HCT116 (cell line): Measurements from ENCODE around the gene UBE4A. TPM values are rescaled to one million over a fixed set of nuclear protein-coding genes. Genes with fewer than 3 reads are reported as not detected.

Experiments used
- ATAC-seq: fragments of 200-7000 bp; cut with Tn5 transposase; 2 replicates; pipeline ENCODE4 v1.9.1; 2020; ENCODE audit warnings: mild to moderate bottlenecking, moderate library complexity
- BruUV-seq: library from RNA; stranded (reverse); fragments of 400-500 nt; replicated peaks from 2 replicates; lab custom pipeline; 2021; lab: Mats Ljungman, UMichigan
- CTCF ChIA-PET: fragments of 300-600 bp; sonication (Branson Sonifier 250); formaldehyde crosslinking; loops from one replicate; lab custom pipeline; 2021; ENCODE audit warnings: antibody characterized with exemption; lab: Charles Lee
- POLR2A ChIA-PET: fragments of 300-600, 350-600 bp; sonication (Branson Sonifier 250); formaldehyde crosslinking; loops from one replicate; lab custom pipeline; 2021; ENCODE audit warnings: antibody characterized with exemption; lab: Charles Lee
- RAD21 ChIA-PET, 2 experiments: fragments of 300-600 bp; sonication (Branson Sonifier 250); formaldehyde crosslinking; loops; one replicate each; lab custom pipeline; 2023; ENCODE audit warnings: low total read pairs in 2 of 2; ENCODE audit not compliant: uncharacterized antibody in 2 of 2, unreplicated experiment in 2 of 2, low non-redundant PET in 1 of 2; lab: Charles Lee
- DNase-seq: peaks from one replicate; pipeline ENCODE4 v3.0.0-alpha.2; 2010; ENCODE audit warnings: low read depth, low spot score
- H2AFZ ChIP-seq: fragments of 200-600 bp; shearing (Covaris generic), sonication (generic); 2 replicates; pipeline ENCODE4 v1.6.1; 2017; ENCODE audit warnings: low read depth, mixed run types, mixed read lengths, antibody characterized with exemption, low read length; ENCODE audit not compliant: poor library complexity, severe bottlenecking
- H3K27ac ChIP-seq: 2 replicates; pipeline ENCODE4 v1.5.1; 2012; ENCODE audit warnings: low read depth, low read length
- H3K27me3 ChIP-seq: fragments of 200-600 bp; sonication (generic); 2 replicates; pipeline ENCODE4 v1.6.1; 2016; ENCODE audit warnings: mixed run types, low read length, mixed read lengths; ENCODE audit not compliant: insufficient read depth
- H3K36me3 ChIP-seq, 2 experiments: fragments of 200-500 bp in 1 of 2; fragments of 200-600 bp in 1 of 2; sonication (Bioruptor generic) in 1 of 2; sonication (generic) in 1 of 2; 2 replicates each; pipeline versions ENCODE4 v1.5.1 to v1.6.1; 2014 to 2016; ENCODE audit warnings: low read length in 2 of 2, inconsistent platforms in 1 of 2, mixed read lengths in 1 of 2, mixed run types in 1 of 2; ENCODE audit not compliant: insufficient read depth in 2 of 2, control insufficient read depth in 1 of 2
- H3K4me1 ChIP-seq, 2 experiments: fragments of 200-600 bp in 1 of 2; sonication (generic) in 1 of 2; 2 replicates each; pipeline versions ENCODE4 v1.5.1 to v1.6.1; 2012 to 2017; ENCODE audit warnings: low read length in 2 of 2, inconsistent platforms in 1 of 2, mild to moderate bottlenecking in 1 of 2, mixed read lengths in 1 of 2, mixed run types in 1 of 2, moderate library complexity in 1 of 2; ENCODE audit not compliant: insufficient read depth in 2 of 2, control insufficient read depth in 1 of 2
- H3K4me2 ChIP-seq: fragments of 200-600 bp; sonication (generic); 2 replicates; pipeline ENCODE4 v1.6.1; 2017; ENCODE audit warnings: mixed run types, low read length, mixed read lengths
- H3K4me3 ChIP-seq, 2 experiments: fragments of 200-600 bp in 1 of 2; sonication (generic) in 1 of 2; replicated peaks in 1 of 2; 2 replicates each; pipeline ENCODE4 v1.5.1; 2011 to 2016; ENCODE audit warnings: low read length in 2 of 2, control low read depth in 1 of 2, low read depth in 1 of 2, mild to moderate bottlenecking in 1 of 2, mixed read lengths in 1 of 2, mixed run types in 1 of 2
- H3K79me2 ChIP-seq: fragments of 200-600 bp; sonication (generic); 2 replicates; pipeline ENCODE4 v1.6.1; 2017; ENCODE audit warnings: mild to moderate bottlenecking, mixed run types, low read length, moderate library complexity, mixed read lengths; ENCODE audit not compliant: insufficient read depth
- H3K9ac ChIP-seq: fragments of 200-600 bp; sonication (generic); 2 replicates; pipeline ENCODE4 v1.6.1; 2016; ENCODE audit warnings: low read length, mixed read lengths
- H3K9me2 ChIP-seq: fragments of 200-600 bp; sonication (generic), shearing (Covaris generic); 2 replicates; pipeline ENCODE4 v1.6.1; 2017; ENCODE audit warnings: mixed run types, mild to moderate bottlenecking, moderate library complexity; ENCODE audit not compliant: insufficient read depth
- H3K9me3 ChIP-seq, 2 experiments: fragments of 200-500 bp in 1 of 2; fragments of 200-600 bp in 1 of 2; sonication (Bioruptor generic) in 1 of 2; sonication (generic) in 1 of 2; 2 replicates each; pipeline ENCODE4 v1.6.1; 2014 to 2017; ENCODE audit warnings: low read length in 2 of 2, mixed read lengths in 2 of 2, inconsistent platforms in 1 of 2, low read depth in 1 of 2, mild to moderate bottlenecking in 1 of 2, mixed run types in 1 of 2, moderate library complexity in 1 of 2; ENCODE audit not compliant: control insufficient read depth in 1 of 2, insufficient read depth in 1 of 2
- H4K20me1 ChIP-seq: fragments of 200-600 bp; sonication (generic), shearing (Covaris generic); 2 replicates; pipeline ENCODE4 v1.6.1; 2017; ENCODE audit warnings: mixed run types, mild to moderate bottlenecking, moderate library complexity; ENCODE audit not compliant: insufficient read depth
- CBX3 ChIP-seq: IDR thresholded peaks from 2 replicates; pipeline ENCODE4 v1.6.1; 2012; ENCODE audit warnings: low read depth
- CEBPB ChIP-seq: IDR thresholded peaks from 2 replicates; pipeline ENCODE4 v1.6.1; 2012; ENCODE audit warnings: low read depth
- EGR1 ChIP-seq: IDR thresholded peaks from 2 replicates; pipeline ENCODE4 v1.6.1; 2012; ENCODE audit warnings: low read depth
- EZH2phosphoT487 ChIP-seq: fragments of 200-600 bp; IDR thresholded peaks from 2 replicates; pipeline ENCODE4 v1.6.1; 2018; ENCODE audit warnings: antibody characterized with exemption, borderline replicate concordance
- FOSL1 ChIP-seq: IDR thresholded peaks from 2 replicates; pipeline ENCODE4 v1.6.1; 2012; ENCODE audit warnings: low read depth
- JUND ChIP-seq: IDR thresholded peaks from 2 replicates; pipeline ENCODE4 v1.6.1; 2012
- POLR2A ChIP-seq: IDR thresholded peaks from 2 replicates; pipeline ENCODE4 v1.7.0; 2011; ENCODE audit warnings: borderline replicate concordance; ENCODE audit not compliant: insufficient read depth, insufficient read length; ENCODE audit errors: extremely low read depth
- POLR2AphosphoS5 ChIP-seq: IDR thresholded peaks from 2 replicates; pipeline ENCODE4 v1.6.1; 2011; ENCODE audit warnings: mild to moderate bottlenecking, low read depth, low read length, moderate library complexity
- RAD21 ChIP-seq: IDR thresholded peaks from 2 replicates; pipeline ENCODE4 v1.6.1; 2012; ENCODE audit warnings: low read depth, mild to moderate bottlenecking
- TCF7L2 ChIP-seq: IDR thresholded peaks from 2 replicates; pipeline ENCODE4 v1.7.0; 2011; ENCODE audit warnings: borderline replicate concordance, inconsistent platforms; ENCODE audit not compliant: insufficient read depth, insufficient read length; ENCODE audit errors: extremely low read depth
- YY1 ChIP-seq: IDR thresholded peaks from 2 replicates; pipeline ENCODE4 v1.6.1; 2011; ENCODE audit warnings: low read length, low read depth, moderate library complexity, mild to moderate bottlenecking; ENCODE audit not compliant: insufficient replicate concordance; ENCODE audit errors: extremely low read depth
- ZNF274 ChIP-seq: fragments of 200-500 bp; sonication (Bioruptor generic); IDR thresholded peaks from 2 replicates; pipeline ENCODE4 v1.6.1; 2014; ENCODE audit warnings: mild to moderate bottlenecking, low read depth, low read length, inconsistent platforms
- intact Hi-C: fragments of 100-400 bp; cut with micrococcal nuclease; formaldehyde crosslinking; loops from 2 replicates; pipeline ENCODE4 v1.10.0; 2022
- total RNA-seq: library from RNA; stranded (reverse); gene quantifications from one replicate; pipeline ENCODE4 v1.2.1, GENCODE V29; 2021; ENCODE audit not compliant: unreplicated experiment
- TF ChIP-seq, protein P1 (sequence below): IDR thresholded peaks from 2 replicates; pipeline ENCODE4 v1.6.1; 2012
- TF ChIP-seq, protein P2 (sequence below), 3 experiments: fragments of 200-600 bp in 1 of 3; sonication (generic) in 1 of 3; IDR thresholded peaks in 2 of 3; conservative IDR thresholded peaks in 1 of 3; 2 replicates each; pipeline ENCODE4 v1.5.1; 2012 to 2017; ENCODE audit warnings: low read depth in 2 of 3, low read length in 2 of 3, antibody characterized with exemption in 1 of 3, borderline replicate concordance in 1 of 3, control low read depth in 1 of 3, mild to moderate bottlenecking in 1 of 3, mixed read lengths in 1 of 3, mixed run types in 1 of 3, moderate library complexity in 1 of 3; ENCODE audit not compliant: insufficient read depth in 1 of 3

The UBE4A gene
- total RNA-seq, 1 experiment from 2014 or later, result 49.9 TPM

DNA sequence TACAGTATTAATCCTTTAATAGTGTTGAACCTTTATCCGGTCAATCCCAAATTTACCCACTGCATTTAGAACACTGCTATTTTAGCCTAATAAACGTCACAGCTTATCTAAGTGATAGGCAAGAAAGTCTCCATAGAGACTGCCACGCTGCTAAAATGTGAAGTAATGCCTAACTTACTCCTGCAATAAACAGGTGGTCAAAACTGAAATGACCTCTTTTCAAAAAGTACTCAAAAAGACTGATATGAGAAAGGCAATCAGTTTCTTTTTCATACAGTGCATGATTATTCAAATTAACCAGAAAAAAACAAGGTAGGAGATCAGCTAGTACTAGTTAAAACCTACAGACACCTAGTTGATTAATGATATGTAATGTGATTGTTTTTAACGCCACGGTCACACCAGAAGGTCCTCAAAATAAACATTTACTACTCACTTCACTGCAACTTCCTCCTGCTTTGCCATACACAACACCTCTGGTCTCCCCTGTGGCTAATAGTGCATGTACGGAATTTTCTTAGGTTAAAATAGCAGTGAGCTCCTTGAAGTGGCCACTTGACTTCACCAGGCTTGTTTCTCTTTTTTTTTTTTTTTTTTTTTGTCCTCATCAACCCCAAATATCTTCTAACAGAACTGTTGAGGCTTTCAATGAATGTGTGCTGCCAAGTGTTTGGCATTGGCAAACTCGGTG is 50.8 kb downstream of the UBE4A start:
- CTCF ChIA-PET, result no interaction called here

DNA sequence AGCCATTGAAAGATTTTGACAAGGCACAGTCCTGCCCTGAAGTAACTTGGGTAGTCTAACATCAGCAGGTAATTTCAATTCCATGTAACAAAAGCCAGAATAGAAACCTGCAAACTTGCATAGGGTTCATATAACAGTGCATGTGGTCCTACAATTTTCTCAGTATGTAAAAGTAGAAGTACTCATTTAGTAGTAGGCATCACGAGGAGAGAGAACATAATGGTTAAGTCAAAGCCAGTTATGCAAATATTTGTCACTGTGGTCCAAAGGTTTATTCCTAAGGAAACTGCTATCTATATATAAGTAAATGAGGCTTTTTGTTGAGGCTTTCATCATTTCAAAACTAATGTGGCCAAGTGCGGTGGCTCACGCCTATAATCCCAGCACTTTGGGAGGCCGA is 52.1 kb downstream of the UBE4A start:
- no TSS peak for BruUV-seq
- ChIA-PET CTCF (interaction anchor here (0.7 kb wide), 1 partner anchor 929 kb away, joined by 3 read pairs; no protein-coding TSS in a partner anchor), POLR2A (no interaction called here), RAD21 (no interaction called here)
- Histone ChIP-seq H3K27ac (no peak overlapping the region), H3K9me3 (no peaks in the 10 kb centered on the region), H3K9ac (no peak overlapping the region), H3K27me3 (no peaks in the 10 kb centered on the region), H3K4me3 (no peak overlapping the region), H3K4me2 (no peak overlapping the region), H3K79me2 (peaks cover 26% of the 10 kb centered on the region), H4K20me1 (peaks cover 9% of the 10 kb centered on the region; the same call in 1 of the 2 replicates), H3K36me3 (peaks cover 13 to 31% of the 10 kb centered on the region in 2 experiments), H3K9me2 (no peaks in the 10 kb centered on the region), H2AFZ (no peak overlapping the region), H3K4me1 (peaks cover 0 to 13% of the 10 kb centered on the region in 2 experiments; a peak in 2 of 4 replicates)
- intact Hi-C loops, result no loop called here
- DNase-seq (no peak), ATAC-seq (no peak)
- TF ChIP-seq CEBPB (no peak), EZH2phosphoT487 (no peak), YY1 (no peak), POLR2A (no peak), TCF7L2 (no peak), POLR2AphosphoS5 (no peak), RAD21 (no peak), FOSL1 (no peak), EGR1 (no peak), JUND (no peak), CBX3 (no peak), ZNF274 (no peak)
- TF ChIP-seq, protein P1, sequence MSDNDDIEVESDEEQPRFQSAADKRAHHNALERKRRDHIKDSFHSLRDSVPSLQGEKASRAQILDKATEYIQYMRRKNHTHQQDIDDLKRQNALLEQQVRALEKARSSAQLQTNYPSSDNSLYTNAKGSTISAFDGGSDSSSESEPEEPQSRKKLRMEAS, result no peak

More for the DNA sequence above, 50.8 kb downstream of the UBE4A start:
- TF ChIP-seq POLR2A (no peak), CEBPB (no peak), EGR1 (no peak)
- TF ChIP-seq, protein P2, sequence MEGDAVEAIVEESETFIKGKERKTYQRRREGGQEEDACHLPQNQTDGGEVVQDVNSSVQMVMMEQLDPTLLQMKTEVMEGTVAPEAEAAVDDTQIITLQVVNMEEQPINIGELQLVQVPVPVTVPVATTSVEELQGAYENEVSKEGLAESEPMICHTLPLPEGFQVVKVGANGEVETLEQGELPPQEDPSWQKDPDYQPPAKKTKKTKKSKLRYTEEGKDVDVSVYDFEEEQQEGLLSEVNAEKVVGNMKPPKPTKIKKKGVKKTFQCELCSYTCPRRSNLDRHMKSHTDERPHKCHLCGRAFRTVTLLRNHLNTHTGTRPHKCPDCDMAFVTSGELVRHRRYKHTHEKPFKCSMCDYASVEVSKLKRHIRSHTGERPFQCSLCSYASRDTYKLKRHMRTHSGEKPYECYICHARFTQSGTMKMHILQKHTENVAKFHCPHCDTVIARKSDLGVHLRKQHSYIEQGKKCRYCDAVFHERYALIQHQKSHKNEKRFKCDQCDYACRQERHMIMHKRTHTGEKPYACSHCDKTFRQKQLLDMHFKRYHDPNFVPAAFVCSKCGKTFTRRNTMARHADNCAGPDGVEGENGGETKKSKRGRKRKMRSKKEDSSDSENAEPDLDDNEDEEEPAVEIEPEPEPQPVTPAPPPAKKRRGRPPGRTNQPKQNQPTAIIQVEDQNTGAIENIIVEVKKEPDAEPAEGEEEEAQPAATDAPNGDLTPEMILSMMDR (IDR thresholded peaks at IDR 0.05 in 2 of 3, conservative IDR thresholded peaks at IDR 0.05 in 1 of 3; ENCODE audit: borderline replicate concordance in 1 of 3, insufficient read depth in 1 of 3, low read depth in 2 of 3, low read length in 2 of 3), result no peak
- Histone ChIP-seq H3K9ac (no peak overlapping the region), H4K20me1 (peaks cover 9% of the 10 kb centered on the region; the same call in 1 of the 2 replicates), H3K79me2 (peaks cover 39% of the 10 kb centered on the region), H3K9me3 (no peaks in the 10 kb centered on the region), H2AFZ (no peak overlapping the region), H3K4me3 (no peak overlapping the region), H3K27ac (no peak overlapping the region), H3K27me3 (no peaks in the 10 kb centered on the region), H3K9me2 (no peaks in the 10 kb centered on the region), H3K36me3 (peaks cover 19 to 33% of the 10 kb centered on the region in 2 experiments), H3K4me2 (no peak overlapping the region), H3K4me1 (peaks cover 0 to 1% of the 10 kb centered on the region in 2 experiments; a peak in 2 of 4 replicates)
- no peak for ATAC-seq
- ChIA-PET RAD21 (interaction anchor here in 1 of 2 experiments (0.6 kb wide), 1 partner anchor 32 kb away, joined by 6 read pairs; no protein-coding TSS in a partner anchor), POLR2A (interaction anchor here (0.7 kb wide), 1 partner anchor 51 kb away, joined by 5 read pairs; the partner anchor contains the start of gene UBE4A)
- intact Hi-C loops, result no loop called here
- BruUV-seq, result no TSS peak
- DNase-seq, result no peak
